Measurements from ENCODE around the gene MXI1. TPM values are rescaled to one million over a fixed set of nuclear protein-coding genes. Genes with fewer than 3 reads are reported as not detected.
"Not testable (repeated sequence)": the region's sequence is repeated elsewhere in the genome, so short reads cannot be mapped to it uniquely, and the experiment has no call there.

Gene MXI1
- total RNA-seq, 3 donors from 2014 or later (not counting 1 experiment from before 2014, with no cell fraction given): 11.2 to 14.1 (median 13.6) TPM

DNA sequence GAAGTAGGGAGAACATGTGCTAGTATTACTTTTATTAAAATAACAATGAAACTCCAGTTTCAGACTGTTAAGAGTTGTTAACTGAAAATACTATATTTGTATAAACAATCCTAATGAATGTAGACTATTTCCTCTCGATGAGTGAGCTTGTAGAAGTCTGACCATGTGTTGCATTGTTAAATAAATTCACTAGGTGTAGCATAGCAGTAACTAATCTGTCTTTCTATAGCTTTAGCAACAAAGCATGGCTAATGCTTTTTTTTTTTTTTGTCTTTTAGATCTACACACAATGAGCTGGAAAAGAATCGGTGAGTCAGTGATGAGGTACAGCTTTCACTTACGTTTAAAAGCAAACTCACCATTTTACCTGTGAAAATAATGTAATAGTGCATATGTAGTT is 37.1 kb downstream of the MXI1 start:
- Mint-ChIP-seq H3K27ac (no peak overlapping the region), H3K9me3 (no peaks in the 10 kb centered on the region), H3K4me1 (peaks cover 15 to 16% of the 10 kb centered on the region in 2 donors), H3K36me3 (no peaks in the 10 kb centered on the region), H3K27me3 (ENCODE audit: low read depth in 2 of 2) (peaks cover 17 to 48% of the 10 kb centered on the region in 2 donors), H3K4me3 (no peak overlapping the region)
- no peak for DNase-seq
- H3K4me1 ChIP-seq (ENCODE audit: control insufficient read depth, insufficient read depth, low read length): no peaks in the 10 kb centered on the region
- H3K9me3 ChIP-seq (ENCODE audit: control insufficient read depth, insufficient read depth, low read length): no peaks in the 10 kb centered on the region
- no peak for ATAC-seq
- TF ChIP-seq, protein P1, sequence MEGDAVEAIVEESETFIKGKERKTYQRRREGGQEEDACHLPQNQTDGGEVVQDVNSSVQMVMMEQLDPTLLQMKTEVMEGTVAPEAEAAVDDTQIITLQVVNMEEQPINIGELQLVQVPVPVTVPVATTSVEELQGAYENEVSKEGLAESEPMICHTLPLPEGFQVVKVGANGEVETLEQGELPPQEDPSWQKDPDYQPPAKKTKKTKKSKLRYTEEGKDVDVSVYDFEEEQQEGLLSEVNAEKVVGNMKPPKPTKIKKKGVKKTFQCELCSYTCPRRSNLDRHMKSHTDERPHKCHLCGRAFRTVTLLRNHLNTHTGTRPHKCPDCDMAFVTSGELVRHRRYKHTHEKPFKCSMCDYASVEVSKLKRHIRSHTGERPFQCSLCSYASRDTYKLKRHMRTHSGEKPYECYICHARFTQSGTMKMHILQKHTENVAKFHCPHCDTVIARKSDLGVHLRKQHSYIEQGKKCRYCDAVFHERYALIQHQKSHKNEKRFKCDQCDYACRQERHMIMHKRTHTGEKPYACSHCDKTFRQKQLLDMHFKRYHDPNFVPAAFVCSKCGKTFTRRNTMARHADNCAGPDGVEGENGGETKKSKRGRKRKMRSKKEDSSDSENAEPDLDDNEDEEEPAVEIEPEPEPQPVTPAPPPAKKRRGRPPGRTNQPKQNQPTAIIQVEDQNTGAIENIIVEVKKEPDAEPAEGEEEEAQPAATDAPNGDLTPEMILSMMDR (IDR thresholded peaks at IDR 0.05): no peak
- no peak overlapping the region for H3K27ac ChIP-seq (ENCODE audit: low read length)
- WGBS (ENCODE audit: insufficient coverage): 100% methylated on average over 1 of the region's 3 CpGs
- intact Hi-C loops (cut with micrococcal nuclease): no loop called here
- H3K4me3 ChIP-seq (ENCODE audit: low read length): no peak overlapping the region
- peaks cover 2% of the 10 kb centered on the region for H3K27me3 ChIP-seq (ENCODE audit: control insufficient read depth, insufficient read depth, low read length)
- H3K36me3 ChIP-seq (ENCODE audit: control insufficient read depth, insufficient read depth, low read length): no peaks in the 10 kb centered on the region

DNA sequence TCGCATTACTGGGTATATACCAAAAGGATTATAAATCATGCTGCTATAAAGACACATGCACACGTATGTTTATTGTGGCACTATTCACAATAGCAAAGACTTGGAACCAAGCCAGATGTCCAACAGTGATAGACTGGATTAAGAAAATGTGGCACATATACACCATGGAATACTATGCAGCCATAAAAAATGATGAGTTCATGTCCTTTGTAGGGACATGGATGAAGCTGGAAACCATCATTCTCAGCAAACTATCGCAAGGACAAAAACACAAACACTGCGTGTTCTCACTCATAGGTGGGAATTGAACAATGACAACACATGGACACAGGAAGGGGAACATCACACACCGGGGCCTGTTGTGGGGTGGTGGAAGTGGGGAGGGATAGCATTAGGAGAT is 40.4 kb downstream of the MXI1 start:
- peaks cover 9 to 24% of the 10 kb centered on the region in 2 donors for H3K27me3 Mint-ChIP-seq (ENCODE audit: low read depth in 2 of 2)
- ATAC-seq; H3K36me3 Mint-ChIP-seq; H3K27ac Mint-ChIP-seq; H3K36me3 ChIP-seq (ENCODE audit: control insufficient read depth, insufficient read depth, low read length); H3K9me3 Mint-ChIP-seq; H3K27me3 ChIP-seq (ENCODE audit: control insufficient read depth, insufficient read depth, low read length); H3K27ac ChIP-seq (ENCODE audit: low read length); H3K4me3 ChIP-seq (ENCODE audit: low read length); H3K4me1 ChIP-seq (ENCODE audit: control insufficient read depth, insufficient read depth, low read length); DNase-seq; intact Hi-C loops (cut with micrococcal nuclease); H3K4me3 Mint-ChIP-seq; H3K9me3 ChIP-seq (ENCODE audit: control insufficient read depth, insufficient read depth, low read length); H3K4me1 Mint-ChIP-seq: not testable (repeated sequence)
- WGBS (ENCODE audit: insufficient coverage): 100% methylated on average over 3 of the region's 5 CpGs

DNA sequence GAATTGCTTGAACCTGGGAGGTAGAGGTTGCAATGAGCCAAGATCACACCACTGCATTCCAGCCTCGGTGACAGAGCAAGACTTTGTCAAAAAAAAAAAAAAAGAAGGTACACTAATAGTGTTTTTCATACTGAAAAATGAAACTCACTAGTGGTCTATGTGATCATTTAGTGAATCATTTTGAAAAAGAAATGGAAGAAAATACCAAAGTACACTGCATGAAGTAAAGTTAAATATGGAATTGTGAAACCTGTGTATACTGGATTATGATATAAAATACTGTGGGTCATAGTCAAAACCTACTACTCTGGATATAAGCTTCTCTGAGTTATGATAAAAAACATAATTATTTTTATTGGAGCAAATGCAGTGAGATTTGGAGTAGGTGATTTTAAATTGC is 42.1 kb downstream of the MXI1 start:
- H3K4me1 ChIP-seq (ENCODE audit: control insufficient read depth, insufficient read depth, low read length); ATAC-seq; H3K4me3 Mint-ChIP-seq; H3K9me3 Mint-ChIP-seq; H3K27ac ChIP-seq (ENCODE audit: low read length); H3K9me3 ChIP-seq (ENCODE audit: control insufficient read depth, insufficient read depth, low read length); H3K36me3 Mint-ChIP-seq; DNase-seq; intact Hi-C loops (cut with micrococcal nuclease); H3K4me3 ChIP-seq (ENCODE audit: low read length); H3K27ac Mint-ChIP-seq; H3K27me3 ChIP-seq (ENCODE audit: control insufficient read depth, insufficient read depth, low read length); H3K4me1 Mint-ChIP-seq; H3K36me3 ChIP-seq (ENCODE audit: control insufficient read depth, insufficient read depth, low read length): not testable (repeated sequence)
- WGBS (ENCODE audit: insufficient coverage): 50% methylated on average over 1 of the region's 1 CpG
- peaks cover 9 to 27% of the 10 kb centered on the region in 2 donors for H3K27me3 Mint-ChIP-seq (ENCODE audit: low read depth in 2 of 2)

DNA sequence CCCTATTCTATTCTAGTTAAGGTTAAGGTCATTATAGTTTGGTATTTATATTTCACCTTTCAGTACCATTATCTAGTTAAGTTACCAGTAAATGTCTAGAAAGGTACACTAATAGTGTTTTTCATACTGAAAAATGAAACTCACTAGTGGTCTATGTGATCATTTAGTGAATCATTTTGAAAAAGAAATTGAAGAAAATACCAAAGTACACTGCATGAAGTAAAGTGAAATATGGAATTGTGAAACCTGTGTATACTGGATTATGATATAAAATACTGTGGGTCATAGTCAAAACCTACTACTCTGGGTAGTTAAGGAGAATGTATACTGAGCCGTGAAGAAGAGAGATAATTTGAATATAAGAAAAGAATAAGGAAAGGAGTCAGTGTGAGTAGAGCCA is 44.0 kb downstream of the MXI1 start:
- H3K27ac Mint-ChIP-seq; intact Hi-C loops (cut with micrococcal nuclease); H3K27me3 ChIP-seq (ENCODE audit: control insufficient read depth, insufficient read depth, low read length): not testable (repeated sequence)

DNA sequence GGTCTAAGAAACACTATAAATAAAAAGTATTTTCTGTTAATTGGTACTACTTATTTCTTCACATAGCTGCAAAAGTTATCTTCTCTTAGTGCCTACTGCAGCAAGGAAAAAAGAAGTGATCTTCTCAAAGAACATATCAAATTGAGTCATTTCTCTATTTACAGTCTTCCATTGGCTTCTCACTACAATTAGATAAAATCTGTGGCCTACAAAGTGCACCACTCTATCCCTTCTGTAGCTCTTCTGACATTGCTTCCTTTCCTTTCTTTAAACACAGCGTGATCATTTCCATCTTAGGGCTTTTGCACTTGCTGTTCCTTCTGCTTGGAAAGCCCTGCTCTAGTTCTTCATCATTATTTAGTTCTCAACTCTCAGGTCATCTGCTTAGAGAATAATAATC is 44.7 kb downstream of the MXI1 start:
- H3K4me1 ChIP-seq (ENCODE audit: control insufficient read depth, insufficient read depth, low read length): no peaks in the 10 kb centered on the region
- peaks cover 8% of the 10 kb centered on the region in 2 donors for H3K4me1 Mint-ChIP-seq
- DNase-seq (no peak), ATAC-seq (no peak)
- H3K4me3 ChIP-seq (ENCODE audit: low read length): no peak overlapping the region
- no peak overlapping the region for H3K27ac Mint-ChIP-seq
- no peaks in the 10 kb centered on the region for H3K36me3 ChIP-seq (ENCODE audit: control insufficient read depth, insufficient read depth, low read length)
- H3K27ac ChIP-seq (ENCODE audit: low read length): no peak overlapping the region
- H3K9me3 ChIP-seq (ENCODE audit: control insufficient read depth, insufficient read depth, low read length): no peaks in the 10 kb centered on the region
- 39% methylated on average over 1 of the region's 1 CpG for WGBS (ENCODE audit: insufficient coverage)
- H3K36me3 Mint-ChIP-seq: peaks cover 5% of the 10 kb centered on the region
- no peak overlapping the region for H3K4me3 Mint-ChIP-seq
- TF ChIP-seq, protein P1 (IDR thresholded peaks at IDR 0.05): no peak
- no peaks in the 10 kb centered on the region for H3K27me3 ChIP-seq (ENCODE audit: control insufficient read depth, insufficient read depth, low read length)
- H3K9me3 Mint-ChIP-seq: no peaks in the 10 kb centered on the region
- H3K27me3 Mint-ChIP-seq (ENCODE audit: low read depth in 2 of 2): peaks cover 3 to 12% of the 10 kb centered on the region in 2 donors
- intact Hi-C loops (cut with micrococcal nuclease): no loop called here

More for the DNA sequence above, 44.0 kb downstream of the MXI1 start:
- WGBS (ENCODE audit: insufficient coverage): 61% methylated on average over 1 of the region's 1 CpG
- not testable (repeated sequence) for H3K4me1 Mint-ChIP-seq; H3K36me3 ChIP-seq (ENCODE audit: control insufficient read depth, insufficient read depth, low read length); ATAC-seq; H3K9me3 Mint-ChIP-seq; DNase-seq; H3K4me3 Mint-ChIP-seq; H3K4me1 ChIP-seq (ENCODE audit: control insufficient read depth, insufficient read depth, low read length); H3K27ac ChIP-seq (ENCODE audit: low read length); H3K36me3 Mint-ChIP-seq; H3K9me3 ChIP-seq (ENCODE audit: control insufficient read depth, insufficient read depth, low read length); H3K4me3 ChIP-seq (ENCODE audit: low read length)
- H3K27me3 Mint-ChIP-seq (ENCODE audit: low read depth in 2 of 2): peaks cover 0 to 19% of the 10 kb centered on the region in 2 donors

All from natural killer cell (primary cell).